Measurements from ENCODE around the gene NAV2.

NAV2 gene

GRCh38 chr11:20138707-20139106 is 426.1 kb downstream of the NAV2 start:
- no peak for DNase-seq

- no peak for DNase-seq
Measured at GRCh38 chr11:20154381-20154780, 441.7 kb downstream of the NAV2 start.

GRCh38 chr11:20155683-20156279 is 443.1 kb downstream of the NAV2 start:
- DNase-seq, result no peak

GRCh38 chr11:20156280-20156875 is 443.7 kb downstream of the NAV2 start:
- DNase-seq, result peak; percentile 47

GRCh38 chr11:20156876-20157613 is 444.4 kb downstream of the NAV2 start:
- peak; percentile 26 for DNase-seq

- no peak for DNase-seq
Measured at GRCh38 chr11:20157728-20158127, 445.1 kb downstream of the NAV2 start.

- DNase-seq, result no peak
Measured at GRCh38 chr11:20158597-20159257, 446.1 kb downstream of the NAV2 start.

- DNase-seq, result no peak
Measured at GRCh38 chr11:20159466-20160381, 447.1 kb downstream of the NAV2 start.

- DNase-seq, result no peak
Measured at GRCh38 chr11:20160425-20161229, 448.0 kb downstream of the NAV2 start, which contains the start of gene DBX1. Gene DBX1, minus strand, starts transcription at chr11:20160475. Its CDS starts 151 bp downstream, at chr11:20160324.

- DNase-seq, result no peak
Measured at GRCh38 chr11:20161230-20161918, 448.7 kb downstream of the NAV2 start.

GRCh38 chr11:20161923-20162744 is 449.5 kb downstream of the NAV2 start:
- DNase-seq, result no peak

GRCh38 chr11:20162824-20163782 is 450.5 kb downstream of the NAV2 start:
- no peak for DNase-seq

GRCh38 chr11:20163783-20164481 is 451.3 kb downstream of the NAV2 start:
- no peak for DNase-seq
